Skeletal muscle tissue (tissue), 4 donors: ENCODE results near the gene SLC4A3. TPM values are rescaled to one million over a fixed set of nuclear protein-coding genes. Genes with fewer than 3 reads are reported as not detected.
A peak's percentile ranks its signal among the peaks of the same experiment; 100 is the strongest.

Experiments
- H3K27ac ChIP-seq: one replicate; pipeline ENCODE4 v1.7.0; 2013; ENCODE audit warnings: mild to moderate bottlenecking, low read depth, low read length, inconsistent platforms
- H3K27me3 ChIP-seq, 3 donors: one replicate each; pipeline ENCODE4 v1.7.0; 2013; ENCODE audit warnings: low read length in 3 of 3; ENCODE audit not compliant: control insufficient read depth in 3 of 3, insufficient read depth in 3 of 3
- H3K36me3 ChIP-seq, 3 donors: one replicate each; pipeline ENCODE4 v1.7.0; 2013; ENCODE audit warnings: low read length in 3 of 3; ENCODE audit not compliant: control insufficient read depth in 3 of 3, insufficient read depth in 3 of 3
- H3K4me1 ChIP-seq, 3 donors: one replicate each; pipeline ENCODE4 v1.7.0; 2013; ENCODE audit warnings: low read length in 3 of 3, mild to moderate bottlenecking in 3 of 3; ENCODE audit not compliant: control insufficient read depth in 3 of 3, insufficient read depth in 3 of 3
- H3K4me3 ChIP-seq, 3 donors: one replicate each; pipeline ENCODE4 v1.7.0; 2013; ENCODE audit warnings: low read length in 3 of 3
- H3K9ac ChIP-seq, 3 donors: one replicate each; pipeline ENCODE4 v1.7.0; 2013; ENCODE audit warnings: low read length in 3 of 3, mild to moderate bottlenecking in 3 of 3, moderate library complexity in 2 of 3, low read depth in 1 of 3
- H3K9me3 ChIP-seq, 3 donors: one replicate each; pipeline ENCODE4 v1.7.0; 2013; ENCODE audit warnings: low read length in 3 of 3; ENCODE audit not compliant: control insufficient read depth in 3 of 3
- total RNA-seq: library from RNA; depleted of rRNA; stranded (reverse); fragments of >200 nt; gene quantifications from one replicate; pipeline ENCODE4 v1.2.3, GENCODE V29; 2014
- donor health status: Osteomylitis.

Gene SLC4A3
- total RNA-seq, 1 donor from 2014 or later, result 2.1 TPM

GRCh38 chr2:219638217-219638947 lies 11.0 kb downstream of the SLC4A3 start:
- Histone ChIP-seq H3K9me3 (no peaks in the 10 kb centered on the region), H3K36me3 (no peaks in the 10 kb centered on the region), H3K4me3 (no peak overlapping the region), H3K4me1 (peaks cover 8 to 16% (median 11%) of the 10 kb centered on the region in 3 donors), H3K27ac (no peak overlapping the region), H3K9ac (no peak overlapping the region), H3K27me3 (no peaks in the 10 kb centered on the region)

GRCh38 chr2:219638948-219639755 lies 11.7 kb downstream of the SLC4A3 start:
- Histone ChIP-seq H3K9ac (no peak overlapping the region), H3K27me3 (no peaks in the 10 kb centered on the region), H3K9me3 (no peaks in the 10 kb centered on the region), H3K4me3 (no peak overlapping the region), H3K27ac (no peak overlapping the region), H3K36me3 (no peaks in the 10 kb centered on the region), H3K4me1 (peaks cover 13 to 24% (median 18%) of the 10 kb centered on the region in 3 donors)

- no peaks in the 10 kb centered on the region for H3K9me3 ChIP-seq
- peak overlapping the region; percentile 30 for H3K27ac ChIP-seq
- no peaks in the 10 kb centered on the region for H3K36me3 ChIP-seq
- no peak overlapping the region for H3K9ac ChIP-seq
- H3K4me3 ChIP-seq, result no peak overlapping the region
- H3K27me3 ChIP-seq, result no peaks in the 10 kb centered on the region
- peaks cover 33 to 45% (median 37%) of the 10 kb centered on the region in 3 donors for H3K4me1 ChIP-seq
Observed at GRCh38 chr2:219641390-219642068, 14.1 kb downstream of the SLC4A3 start.

- Histone ChIP-seq H3K9ac (no peak overlapping the region), H3K36me3 (no peaks in the 10 kb centered on the region), H3K9me3 (no peaks in the 10 kb centered on the region), H3K27ac (peak overlapping the region; percentile 30), H3K4me3 (no peak overlapping the region), H3K4me1 (peaks cover 33 to 45% (median 37%) of the 10 kb centered on the region in 3 donors), H3K27me3 (no peaks in the 10 kb centered on the region)
Observed at GRCh38 chr2:219642069-219642454, 14.6 kb downstream of the SLC4A3 start.

GRCh38 chr2:219642465-219643083 lies 15.1 kb downstream of the SLC4A3 start:
- Histone ChIP-seq H3K4me1 (peaks cover 33 to 45% (median 37%) of the 10 kb centered on the region in 3 donors), H3K27me3 (no peaks in the 10 kb centered on the region), H3K27ac (peak overlapping the region; percentile 30), H3K4me3 (no peak overlapping the region), H3K36me3 (no peaks in the 10 kb centered on the region), H3K9ac (peak overlapping the region in 1 of 3 donors; percentile 25), H3K9me3 (no peaks in the 10 kb centered on the region)

GRCh38 chr2:219643084-219643473 lies 15.6 kb downstream of the SLC4A3 start:
- H3K4me3 ChIP-seq, result no peak overlapping the region
- H3K27me3 ChIP-seq, result no peaks in the 10 kb centered on the region
- peaks cover 33 to 45% (median 37%) of the 10 kb centered on the region in 3 donors for H3K4me1 ChIP-seq
- H3K36me3 ChIP-seq, result no peaks in the 10 kb centered on the region
- no peaks in the 10 kb centered on the region for H3K9me3 ChIP-seq
- no peak overlapping the region for H3K27ac ChIP-seq
- H3K9ac ChIP-seq, result peak overlapping the region in 1 of 3 donors; percentile 25

- Histone ChIP-seq H3K36me3 (no peaks in the 10 kb centered on the region), H3K27me3 (no peaks in the 10 kb centered on the region), H3K9ac (peak overlapping the region; percentile 33 to 74 (median 58)), H3K4me1 (peaks cover 33 to 45% (median 37%) of the 10 kb centered on the region in 3 donors), H3K4me3 (no peak overlapping the region), H3K9me3 (no peaks in the 10 kb centered on the region), H3K27ac (peak overlapping the region; percentile 83)
Observed at GRCh38 chr2:219643788-219644398, 16.5 kb downstream of the SLC4A3 start.

- Histone ChIP-seq H3K4me3 (peak overlapping the region; percentile 27 to 45 (median 34)), H3K9ac (peak overlapping the region; percentile 58 to 74 (median 70)), H3K9me3 (no peaks in the 10 kb centered on the region), H3K36me3 (no peaks in the 10 kb centered on the region), H3K27ac (peak overlapping the region; percentile 83), H3K27me3 (no peaks in the 10 kb centered on the region), H3K4me1 (peaks cover 33 to 45% (median 37%) of the 10 kb centered on the region in 3 donors)
Observed at GRCh38 chr2:219644801-219645480, 17.5 kb downstream of the SLC4A3 start.
